Vagina (tissue), 2 donors: ENCODE data around the gene SGCD. TPM values are rescaled to one million over a fixed set of nuclear protein-coding genes. Genes with fewer than 3 reads are reported as not detected.

ENCODE experiments used
- DNase-seq, 2 donors: peaks; one replicate each; pipeline ENCODE4 v3.0.0-alpha.2; 2017; ENCODE audit errors: extremely low spot score in 2 of 2
- H3K27ac ChIP-seq: fragments of 200-600 bp; sonication (generic); one replicate; pipeline ENCODE4 v1.5.1; 2019
- H3K27me3 ChIP-seq: fragments of 200-600 bp; sonication (generic); one replicate; pipeline ENCODE4 v1.5.1; 2019
- H3K36me3 ChIP-seq, 2 donors: fragments of 200-600 bp; sonication (generic); one replicate each; pipeline ENCODE4 v1.5.1; 2017 to 2019
- H3K4me1 ChIP-seq: fragments of 200-600 bp; sonication (generic); one replicate; pipeline ENCODE4 v1.5.1; 2019
- H3K4me3 ChIP-seq, 2 donors: fragments of 200-600 bp; sonication (generic); 1 replicate in 1 of 2; 2 replicates in 1 of 2; pipeline ENCODE4 v1.5.1; 2016 to 2019
- H3K9me3 ChIP-seq: fragments of 200-600 bp; sonication (generic); one replicate; pipeline ENCODE4 v1.5.1; 2019
- POLR2A ChIP-seq, 2 donors: fragments of 450-650 bp; IDR thresholded peaks; one replicate each; pipeline ENCODE4 v1.6.1; 2017; ENCODE audit warnings: antibody characterized with exemption in 2 of 2, mild to moderate bottlenecking in 2 of 2, moderate library complexity in 2 of 2
- POLR2AphosphoS5 ChIP-seq, 2 donors: sonication (generic); formaldehyde crosslinking; IDR thresholded peaks; one replicate each; pipeline ENCODE4 v1.9.0; 2017; ENCODE audit warnings: antibody characterized with exemption in 2 of 2, mild to moderate bottlenecking in 2 of 2, low read depth in 1 of 2; ENCODE audit not compliant: insufficient read depth in 1 of 2
- intact Hi-C: fragments of 100-400 bp; cut with DNase I; formaldehyde crosslinking; loops from one replicate; pipeline ENCODE4 v1.15.1; 2023
- total RNA-seq: library from RNA; depleted of rRNA; stranded (reverse); fragments of >200 nt; gene quantifications from one replicate; pipeline ENCODE4 v1.2.3, GENCODE V29; 2016
- TF ChIP-seq, protein P1 (sequence below), 3 experiments: fragments of 450-650 bp in 2 of 3; fragments of 200-600 bp in 1 of 3; sonication (generic) in 1 of 3; IDR thresholded peaks; one replicate each; pipeline ENCODE4 v1.5.1; 2017 to 2019; ENCODE audit warnings: antibody characterized with exemption in 3 of 3, mild to moderate bottlenecking in 2 of 3, moderate library complexity in 2 of 3

Gene SGCD
- total RNA-seq, 1 donor from 2014 or later, result 6.9 TPM

DNA sequence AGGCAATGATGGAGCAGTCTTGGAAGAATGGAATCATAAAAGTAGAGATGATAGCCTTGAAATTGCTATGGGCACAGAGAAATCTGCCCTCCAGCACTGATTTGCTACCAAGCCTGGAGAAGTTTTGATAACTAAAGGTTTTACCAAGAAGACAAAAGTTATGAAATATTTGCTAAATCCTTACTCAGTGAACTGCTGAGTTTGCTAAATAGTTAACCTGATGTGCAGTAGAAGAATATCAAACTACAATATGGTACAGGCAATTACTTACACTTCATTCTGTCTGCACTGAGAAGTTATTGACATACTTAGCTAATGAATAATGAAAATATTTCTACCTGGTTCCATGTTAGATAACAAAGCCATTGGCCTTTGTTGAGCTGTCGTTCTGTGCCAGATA, 124.5 kb downstream of the SGCD start:
- no peak overlapping the region for H3K4me3 ChIP-seq
- TF ChIP-seq POLR2A (IDR thresholded peaks at IDR 0.05) (no peak), POLR2AphosphoS5 (IDR thresholded peaks at IDR 0.05; ENCODE audit: insufficient read depth in 1 of 2, low read depth in 1 of 2) (no peak)
- TF ChIP-seq, protein P1, sequence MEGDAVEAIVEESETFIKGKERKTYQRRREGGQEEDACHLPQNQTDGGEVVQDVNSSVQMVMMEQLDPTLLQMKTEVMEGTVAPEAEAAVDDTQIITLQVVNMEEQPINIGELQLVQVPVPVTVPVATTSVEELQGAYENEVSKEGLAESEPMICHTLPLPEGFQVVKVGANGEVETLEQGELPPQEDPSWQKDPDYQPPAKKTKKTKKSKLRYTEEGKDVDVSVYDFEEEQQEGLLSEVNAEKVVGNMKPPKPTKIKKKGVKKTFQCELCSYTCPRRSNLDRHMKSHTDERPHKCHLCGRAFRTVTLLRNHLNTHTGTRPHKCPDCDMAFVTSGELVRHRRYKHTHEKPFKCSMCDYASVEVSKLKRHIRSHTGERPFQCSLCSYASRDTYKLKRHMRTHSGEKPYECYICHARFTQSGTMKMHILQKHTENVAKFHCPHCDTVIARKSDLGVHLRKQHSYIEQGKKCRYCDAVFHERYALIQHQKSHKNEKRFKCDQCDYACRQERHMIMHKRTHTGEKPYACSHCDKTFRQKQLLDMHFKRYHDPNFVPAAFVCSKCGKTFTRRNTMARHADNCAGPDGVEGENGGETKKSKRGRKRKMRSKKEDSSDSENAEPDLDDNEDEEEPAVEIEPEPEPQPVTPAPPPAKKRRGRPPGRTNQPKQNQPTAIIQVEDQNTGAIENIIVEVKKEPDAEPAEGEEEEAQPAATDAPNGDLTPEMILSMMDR (IDR thresholded peaks at IDR 0.05), result no peak
- DNase-seq, result no peak
- no peaks in the 10 kb centered on the region for H3K27me3 ChIP-seq
- intact Hi-C loops, result no loop called here
- H3K9me3 ChIP-seq, result no peaks in the 10 kb centered on the region
- no peak overlapping the region for H3K27ac ChIP-seq
- H3K36me3 ChIP-seq, result no peaks in the 10 kb centered on the region
- no peaks in the 10 kb centered on the region for H3K4me1 ChIP-seq

DNA sequence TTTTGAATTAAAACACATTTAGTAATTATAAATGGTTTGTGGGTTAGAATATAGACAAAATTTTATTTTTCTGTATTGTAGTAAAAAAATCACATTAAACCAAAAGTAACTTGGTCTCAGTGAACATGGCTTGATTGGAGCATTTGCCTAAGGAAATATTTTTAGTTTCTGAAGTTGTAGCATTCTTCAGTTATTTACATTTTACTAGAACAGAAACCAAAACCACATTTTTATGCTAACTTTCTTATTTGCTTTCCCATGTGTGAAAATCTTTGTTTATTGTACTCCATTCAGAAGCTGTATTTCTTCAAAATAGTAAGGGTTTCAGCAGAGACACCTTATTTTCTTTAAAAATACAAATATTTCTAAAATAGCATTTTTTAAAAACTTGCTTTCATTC, 129.9 kb downstream of the SGCD start:
- Histone ChIP-seq H3K4me1 (no peaks in the 10 kb centered on the region), H3K36me3 (no peaks in the 10 kb centered on the region), H3K27me3 (no peaks in the 10 kb centered on the region), H3K9me3 (no peaks in the 10 kb centered on the region), H3K4me3 (no peak overlapping the region), H3K27ac (no peak overlapping the region)
- TF ChIP-seq, protein P1 (IDR thresholded peaks at IDR 0.05), result no peak
- TF ChIP-seq POLR2A (IDR thresholded peaks at IDR 0.05), result no peak
- intact Hi-C loops, result no loop called here
- DNase-seq, result no peak

GRCh38 chr5:156459812-156460385, 132.9 kb downstream of the SGCD start:
- H3K4me1 ChIP-seq, result no peaks in the 10 kb centered on the region
- TF ChIP-seq POLR2A (IDR thresholded peaks at IDR 0.05), result no peak
- TF ChIP-seq, protein P1 (IDR thresholded peaks at IDR 0.05), result no peak
- no peak for TF ChIP-seq POLR2AphosphoS5 (IDR thresholded peaks at IDR 0.05; ENCODE audit: insufficient read depth in 1 of 2, low read depth in 1 of 2)
- H3K27me3 ChIP-seq, result no peaks in the 10 kb centered on the region
- intact Hi-C loops, result no loop called here
- no peak overlapping the region for H3K27ac ChIP-seq
- H3K36me3 ChIP-seq, result no peaks in the 10 kb centered on the region
- no peak overlapping the region for H3K4me3 ChIP-seq
- no peak for DNase-seq
- H3K9me3 ChIP-seq, result no peaks in the 10 kb centered on the region

- no peaks in the 10 kb centered on the region for H3K9me3 ChIP-seq
- DNase-seq, result no peak
- H3K27ac ChIP-seq, result no peak overlapping the region
- no peak for TF ChIP-seq POLR2AphosphoS5 (IDR thresholded peaks at IDR 0.05; ENCODE audit: insufficient read depth in 1 of 2, low read depth in 1 of 2)
- TF ChIP-seq, protein P1 (IDR thresholded peaks at IDR 0.05), result no peak
- TF ChIP-seq POLR2A (IDR thresholded peaks at IDR 0.05), result no peak
- H3K4me1 ChIP-seq, result no peaks in the 10 kb centered on the region
- no peak overlapping the region for H3K4me3 ChIP-seq
- H3K36me3 ChIP-seq, result no peaks in the 10 kb centered on the region
- no peaks in the 10 kb centered on the region for H3K27me3 ChIP-seq
- intact Hi-C loops, result no loop called here
These were observed 133.5 kb downstream of the SGCD start for GRCh38 chr5:156460471-156460870.

GRCh38 chr5:156466871-156467270, 139.9 kb downstream of the SGCD start:
- Histone ChIP-seq H3K4me1 (no peaks in the 10 kb centered on the region), H3K36me3 (no peaks in the 10 kb centered on the region), H3K9me3 (no peaks in the 10 kb centered on the region), H3K27me3 (no peaks in the 10 kb centered on the region), H3K4me3 (no peak overlapping the region), H3K27ac (no peak overlapping the region)
- TF ChIP-seq, protein P1 (IDR thresholded peaks at IDR 0.05), result no peak
- TF ChIP-seq POLR2AphosphoS5 (IDR thresholded peaks at IDR 0.05; ENCODE audit: insufficient read depth in 1 of 2, low read depth in 1 of 2), result no peak
- intact Hi-C loops, result no loop called here
- DNase-seq, result no peak
